GM11168 (cell line): ENCODE results near the gene LHB.

Experiments used
- in situ Hi-C: fragments of 300-500 bp; cut with MboI; formaldehyde crosslinking; loops from one replicate; pipeline ENCODE4 v1.12.0; 2022; ENCODE audit warnings: low sequenced_read_pairs; ENCODE audit not compliant: unreplicated experiment

Gene LHB

GRCh38 chr19:48987323-48987722 lies 29.6 kb downstream of the LHB start:
- in situ Hi-C loops = no loop called here

- in situ Hi-C loops = no loop called here
Observed at GRCh38 chr19:48986211-48986610, 30.7 kb downstream of the LHB start.

DNA sequence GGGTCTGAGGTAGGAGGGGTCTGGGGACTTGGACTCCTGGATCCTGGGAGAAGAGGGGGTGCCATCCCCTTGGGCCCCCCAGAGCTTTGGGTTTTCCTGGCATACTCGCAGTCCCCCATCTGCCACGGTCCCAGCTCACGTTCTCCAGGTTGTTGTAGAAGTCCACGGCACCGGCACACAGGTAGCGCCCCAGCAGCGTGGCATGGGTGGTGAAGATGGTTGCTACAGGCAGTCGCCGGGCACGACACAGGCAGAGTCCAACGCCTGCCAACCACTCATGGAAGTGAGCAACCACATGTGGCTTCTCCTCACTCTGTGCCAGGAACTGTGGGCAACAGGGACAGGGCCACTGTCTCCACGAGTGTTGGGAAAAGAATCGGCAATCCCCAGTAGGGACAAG lies 31.2 kb downstream of the LHB start:
- in situ Hi-C loops = no loop called here

- in situ Hi-C loops = no loop called here
Observed at GRCh38 chr19:48982280-48982679, 34.6 kb downstream of the LHB start.

GRCh38 chr19:48977061-48977460 lies 39.8 kb downstream of the LHB start:
- in situ Hi-C loops = no loop called here

DNA sequence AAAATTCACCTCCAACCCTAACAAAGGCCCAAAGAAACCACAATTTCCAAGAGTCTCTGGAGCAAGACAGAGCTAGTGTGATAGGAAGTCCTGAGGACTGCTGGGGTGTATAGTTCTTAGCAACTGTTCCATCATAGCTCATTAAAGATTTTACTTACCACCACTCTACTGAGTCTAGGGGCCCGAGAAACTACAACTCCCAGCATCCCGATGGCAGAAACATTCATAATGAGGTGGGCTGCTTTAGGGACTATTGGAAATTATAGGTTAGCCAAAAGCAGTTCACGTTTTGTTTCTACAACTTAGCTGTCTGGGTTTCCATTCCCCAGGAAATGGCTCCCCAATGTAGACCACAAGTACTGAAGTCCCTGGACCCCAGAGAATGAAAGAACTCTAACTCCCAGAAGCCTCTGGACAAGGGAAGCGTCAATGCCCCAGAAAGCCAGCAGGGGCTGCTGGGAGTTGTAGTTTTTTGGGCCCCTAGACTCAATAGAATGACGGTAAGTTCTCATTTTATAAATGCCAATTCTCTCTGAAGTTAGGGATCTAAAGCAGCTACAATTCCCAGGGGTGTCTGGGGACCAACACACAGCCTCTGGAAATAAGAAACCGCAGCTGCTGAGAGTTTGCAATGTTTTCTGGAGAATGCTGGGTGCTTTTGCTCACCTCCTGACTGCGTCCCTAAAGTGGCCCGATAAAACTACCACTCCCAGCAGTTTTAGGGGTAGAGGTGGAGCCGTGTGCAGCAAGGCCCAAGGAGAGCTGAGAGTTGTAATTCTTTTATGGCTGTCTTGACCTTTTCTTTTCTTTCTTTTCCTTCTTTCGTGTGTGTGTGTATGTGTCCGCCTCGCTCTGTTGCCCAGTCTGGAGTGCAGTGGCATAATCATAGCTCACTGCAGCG lies 40.7 kb downstream of the LHB start:
- in situ Hi-C loops = no loop called here

- in situ Hi-C loops = no loop called here
Observed at GRCh38 chr19:48970923-48971395, 45.9 kb downstream of the LHB start.

GRCh38 chr19:48970139-48970766 lies 46.6 kb downstream of the LHB start:
- in situ Hi-C loops = no loop called here

DNA sequence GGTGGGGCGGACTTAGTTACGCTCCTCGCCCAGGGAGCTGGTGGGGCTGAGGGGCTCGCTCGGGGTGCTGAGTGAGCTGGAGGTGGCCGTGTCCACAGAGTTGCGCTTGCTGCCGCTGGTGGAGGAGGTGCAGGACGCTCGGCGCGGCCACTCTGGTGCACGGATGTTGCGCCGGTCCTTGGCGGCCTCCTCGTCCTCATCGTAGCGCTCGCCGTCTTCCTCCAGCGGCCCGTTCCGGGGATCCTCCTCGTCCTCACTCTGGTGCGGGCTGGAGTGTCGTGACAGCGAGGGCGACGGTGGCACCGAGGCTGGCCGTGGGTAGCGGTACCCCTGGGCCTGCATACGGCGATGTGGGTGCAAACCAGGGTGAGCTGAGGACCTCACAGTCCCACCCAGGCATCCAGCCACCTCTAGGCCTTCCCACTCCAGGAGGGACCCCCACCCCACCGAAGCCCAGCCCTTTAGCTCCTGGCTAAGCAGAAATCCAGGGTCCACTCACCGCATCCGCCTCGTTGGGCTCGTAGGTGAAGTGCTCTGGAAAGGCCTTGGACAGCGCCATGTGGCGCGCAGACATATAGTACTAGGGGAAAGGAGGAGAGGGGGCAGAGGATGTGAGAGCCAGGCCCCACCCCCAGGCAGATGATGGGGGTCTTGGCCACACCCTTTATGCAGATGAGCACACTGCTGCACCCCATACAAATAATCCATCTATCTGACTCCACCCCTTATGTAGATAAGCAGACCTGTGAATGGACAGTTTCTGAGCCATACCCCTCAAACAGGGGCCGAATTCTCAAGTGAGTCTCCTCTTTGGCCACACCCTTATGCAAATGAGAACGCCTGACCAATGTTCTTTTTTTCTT lies 47.4 kb downstream of the LHB start:
- in situ Hi-C loops = loop anchor here (10.0 kb wide), 1 partner anchor 175 kb away; no protein-coding TSS in a partner anchor

- in situ Hi-C loops = loop anchor here (10.0 kb wide), 1 partner anchor 174 kb away; no protein-coding TSS in a partner anchor
Observed at GRCh38 chr19:48968813-48969218, 48.1 kb downstream of the LHB start.

DNA sequence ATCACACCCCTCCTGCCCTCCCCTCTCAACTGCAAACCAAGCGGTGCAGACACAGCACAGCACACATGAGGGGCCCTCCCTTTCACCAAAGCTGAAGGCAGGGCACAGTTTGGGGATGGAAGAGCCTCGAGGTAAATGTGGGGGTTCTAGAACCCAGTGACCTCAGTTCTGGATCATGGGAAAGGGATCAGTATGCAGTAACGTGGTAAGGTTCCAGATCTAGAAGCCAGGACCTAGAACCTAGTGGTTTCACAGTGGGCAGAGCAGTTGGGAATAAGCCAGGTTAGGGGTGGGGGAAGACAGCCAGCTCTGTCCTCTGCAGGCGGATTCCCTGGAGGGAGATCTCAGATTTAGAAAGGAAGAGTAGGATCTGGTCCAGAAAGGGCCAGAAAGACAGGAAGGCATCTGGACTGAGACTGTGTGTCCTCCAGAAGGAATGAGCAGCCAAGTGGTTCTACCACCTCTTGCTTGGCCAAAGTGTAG lies 48.7 kb downstream of the LHB start:
- in situ Hi-C loops = loop anchor here (10.0 kb wide), 1 partner anchor 173 kb away; no protein-coding TSS in a partner anchor

DNA sequence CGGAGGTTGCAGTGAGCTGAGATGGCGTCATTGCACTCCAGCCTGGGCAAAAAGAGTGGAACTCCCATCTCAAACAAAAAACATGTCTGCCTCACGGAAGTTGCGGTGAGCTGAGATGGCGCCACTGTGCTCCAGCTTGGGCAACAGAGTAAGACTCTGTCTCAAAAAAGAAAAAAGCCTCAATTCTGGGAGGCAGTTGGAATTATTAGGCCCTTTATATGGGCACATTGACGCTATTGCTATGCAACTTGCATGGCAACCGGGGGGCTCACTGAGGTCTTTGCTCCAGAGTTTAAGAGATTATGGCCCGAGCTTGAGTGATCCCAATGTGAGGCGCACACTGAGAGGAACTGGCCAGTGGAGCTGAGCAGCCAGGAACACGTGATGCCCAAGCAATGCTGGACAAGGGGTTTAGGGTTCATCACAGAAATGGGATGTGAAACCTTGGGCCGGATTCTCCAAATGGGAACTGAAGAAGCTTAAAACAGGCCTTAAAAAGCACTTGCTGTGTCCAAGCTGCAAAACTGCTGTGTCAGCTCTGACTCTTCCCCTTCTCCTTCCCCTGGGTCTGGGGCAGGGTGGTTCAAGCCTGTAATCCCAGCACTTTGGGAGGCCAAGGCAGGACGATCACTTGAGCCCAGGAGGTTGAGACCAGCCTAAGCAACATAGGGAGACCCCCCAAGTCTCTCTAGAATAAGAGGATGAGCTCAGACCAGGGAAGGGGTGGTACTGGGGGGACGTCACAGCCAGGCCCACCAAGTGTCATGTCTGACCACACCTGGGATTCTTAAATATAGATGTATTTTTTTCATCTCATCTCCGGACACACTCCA lies 49.3 kb downstream of the LHB start:
- in situ Hi-C loops = loop anchor here (10.0 kb wide), 1 partner anchor 173 kb away; no protein-coding TSS in a partner anchor

- in situ Hi-C loops = loop anchor here (10.0 kb wide), 1 partner anchor 172 kb away; no protein-coding TSS in a partner anchor
Observed at GRCh38 chr19:48966541-48967345, 50.1 kb downstream of the LHB start.
